SU-DHL-6 (cell line): ENCODE results near the gene GRPEL1.

Experiments
- H2AFZ ChIP-seq: fragments of 200-600 bp; sonication (generic); 2 replicates; pipeline ENCODE4 v1.6.1; 2014; ENCODE audit warnings: low read depth, mild to moderate bottlenecking, moderate library complexity, mixed read lengths, antibody characterized with exemption, low read length; ENCODE audit not compliant: severe bottlenecking
- H3F3A ChIP-seq: fragments of 200-600 bp; shearing (Covaris generic); 2 replicates; pipeline ENCODE4 v1.6.0; 2016; ENCODE audit warnings: antibody characterized with exemption, mild to moderate bottlenecking; ENCODE audit not compliant: insufficient read depth
- H3K27ac ChIP-seq: fragments of 200-600 bp; sonication (generic); 2 replicates; pipeline ENCODE4 v1.5.1; 2016; ENCODE audit warnings: low read depth, mild to moderate bottlenecking, low read length, moderate library complexity, mixed read lengths
- H3K27me3 ChIP-seq: fragments of 200-600 bp; sonication (generic), shearing (Covaris generic); 2 replicates; pipeline ENCODE4 v1.6.0; 2014; ENCODE audit warnings: mild to moderate bottlenecking, low read length
- H3K36me3 ChIP-seq: fragments of 200-600 bp; sonication (generic); 2 replicates; pipeline ENCODE4 v1.6.1; 2014; ENCODE audit warnings: mild to moderate bottlenecking, low read length, mixed read lengths
- H3K4me2 ChIP-seq: fragments of 300-600, 200-600 bp; shearing (Covaris generic), sonication (generic); 2 replicates; pipeline ENCODE4 v1.6.0; 2014; ENCODE audit warnings: low read length, low read depth, mild to moderate bottlenecking; ENCODE audit not compliant: poor library complexity, severe bottlenecking
- H3K4me3 ChIP-seq: fragments of 200-600 bp; sonication (generic); 2 replicates; pipeline ENCODE4 v1.5.1; 2014; ENCODE audit warnings: antibody characterized with exemption, low read length, mild to moderate bottlenecking, mixed read lengths; ENCODE audit not compliant: insufficient read depth, poor library complexity, severe bottlenecking
- H3K79me2 ChIP-seq: fragments of 200-600 bp; sonication (generic); 2 replicates; pipeline ENCODE4 v1.6.1; 2014; ENCODE audit warnings: mild to moderate bottlenecking, low read length, moderate library complexity; ENCODE audit not compliant: insufficient read depth
- H3K9ac ChIP-seq: fragments of 200-600 bp; sonication (generic); 2 replicates; pipeline ENCODE4 v1.7.0; 2014; ENCODE audit warnings: mild to moderate bottlenecking, low read length
- H3K9me2 ChIP-seq: fragments of 200-600 bp; sonication (generic); replicated peaks from 2 replicates; pipeline ENCODE4 v1.6.1; 2014; ENCODE audit warnings: low read length; ENCODE audit not compliant: insufficient read depth
- H3K9me3 ChIP-seq: fragments of 200-600 bp; sonication (generic); 2 replicates; pipeline ENCODE4 v1.6.1; 2014; ENCODE audit warnings: low read length, mixed read lengths; ENCODE audit not compliant: insufficient read depth
- H4K20me1 ChIP-seq: fragments of 200-600 bp; sonication (generic); 2 replicates; pipeline ENCODE4 v1.6.1; 2014; ENCODE audit warnings: low read depth, mild to moderate bottlenecking, antibody characterized with exemption, low read length, moderate library complexity, mixed read lengths
- EZH2phosphoT487 ChIP-seq: fragments of 200-600 bp; sonication (generic), shearing (Covaris generic); conservative IDR thresholded peaks from 2 replicates; pipeline ENCODE4 v1.6.1; 2018; ENCODE audit warnings: mild to moderate bottlenecking, antibody characterized with exemption, low read length, moderate library complexity, mixed read lengths
- TF ChIP-seq, protein P1 (sequence below): fragments of 200-600 bp; sonication (generic); IDR thresholded peaks from one replicate; pipeline ENCODE4 v1.5.1; 2017; ENCODE audit warnings: antibody characterized with exemption, mild to moderate bottlenecking, low read length, moderate library complexity; ENCODE audit not compliant: insufficient read depth, poor library complexity, severe bottlenecking

Gene GRPEL1

DNA sequence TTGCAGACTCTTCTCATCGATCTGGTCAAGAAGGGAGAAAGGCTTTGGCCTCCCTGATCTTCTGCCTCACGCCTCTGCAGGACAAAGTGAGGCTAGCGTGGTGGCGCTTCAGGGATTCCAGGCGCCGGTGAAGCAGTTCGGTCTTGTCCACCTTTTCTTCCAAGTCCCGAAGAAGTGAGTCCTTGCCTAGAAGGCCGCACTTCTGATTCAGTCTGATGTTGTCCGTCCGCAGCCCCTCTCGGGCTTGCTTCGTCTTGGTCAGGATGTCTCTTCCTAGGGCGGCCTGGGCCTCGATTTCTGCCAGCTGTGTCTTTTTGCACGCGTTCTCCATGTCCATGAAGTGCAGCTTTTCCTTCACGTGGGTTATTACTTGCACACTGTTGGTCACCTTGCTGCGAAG is 26.6 kb downstream of the GRPEL1 start:
- no peak overlapping the region for H3K4me3 ChIP-seq
- no peaks in the 10 kb centered on the region for H3F3A ChIP-seq
- no peaks in the 10 kb centered on the region; the same call in 1 of the 2 replicates for H4K20me1 ChIP-seq
- no peak overlapping the region for H3K27ac ChIP-seq
- H3K9me2 ChIP-seq, result no peaks in the 10 kb centered on the region
- no peaks in the 10 kb centered on the region for H3K9me3 ChIP-seq
- H3K27me3 ChIP-seq, result no peaks in the 10 kb centered on the region
- no peak overlapping the region for H2AFZ ChIP-seq
- H3K36me3 ChIP-seq, result no peaks in the 10 kb centered on the region
- peaks cover 20% of the 10 kb centered on the region; the same call in 1 of the 2 replicates for H3K79me2 ChIP-seq
- H3K9ac ChIP-seq, result no peak overlapping the region
- no peak for TF ChIP-seq EZH2phosphoT487
- TF ChIP-seq, protein P1, sequence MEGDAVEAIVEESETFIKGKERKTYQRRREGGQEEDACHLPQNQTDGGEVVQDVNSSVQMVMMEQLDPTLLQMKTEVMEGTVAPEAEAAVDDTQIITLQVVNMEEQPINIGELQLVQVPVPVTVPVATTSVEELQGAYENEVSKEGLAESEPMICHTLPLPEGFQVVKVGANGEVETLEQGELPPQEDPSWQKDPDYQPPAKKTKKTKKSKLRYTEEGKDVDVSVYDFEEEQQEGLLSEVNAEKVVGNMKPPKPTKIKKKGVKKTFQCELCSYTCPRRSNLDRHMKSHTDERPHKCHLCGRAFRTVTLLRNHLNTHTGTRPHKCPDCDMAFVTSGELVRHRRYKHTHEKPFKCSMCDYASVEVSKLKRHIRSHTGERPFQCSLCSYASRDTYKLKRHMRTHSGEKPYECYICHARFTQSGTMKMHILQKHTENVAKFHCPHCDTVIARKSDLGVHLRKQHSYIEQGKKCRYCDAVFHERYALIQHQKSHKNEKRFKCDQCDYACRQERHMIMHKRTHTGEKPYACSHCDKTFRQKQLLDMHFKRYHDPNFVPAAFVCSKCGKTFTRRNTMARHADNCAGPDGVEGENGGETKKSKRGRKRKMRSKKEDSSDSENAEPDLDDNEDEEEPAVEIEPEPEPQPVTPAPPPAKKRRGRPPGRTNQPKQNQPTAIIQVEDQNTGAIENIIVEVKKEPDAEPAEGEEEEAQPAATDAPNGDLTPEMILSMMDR, result no peak
- no peak overlapping the region for H3K4me2 ChIP-seq

DNA sequence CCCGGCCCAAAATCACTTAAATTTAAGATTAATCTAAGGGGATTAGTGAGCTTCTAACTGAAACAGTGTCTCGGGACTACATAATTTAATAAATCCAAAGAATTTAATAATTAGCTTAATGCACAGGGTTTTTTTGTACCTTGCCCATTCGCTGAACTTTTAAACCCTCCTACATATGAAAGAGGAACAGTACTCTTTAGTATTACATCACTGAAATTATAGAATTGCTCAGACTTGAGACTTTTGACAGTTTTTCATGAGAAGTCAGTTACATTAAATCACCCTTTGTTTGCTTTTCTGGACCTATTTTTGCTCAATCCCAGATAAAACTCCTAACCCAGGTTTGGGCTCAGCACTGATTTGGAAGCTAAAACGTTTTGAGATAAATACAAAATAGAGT is 27.1 kb downstream of the GRPEL1 start:
- H3F3A ChIP-seq, result no peaks in the 10 kb centered on the region
- no peak overlapping the region for H3K4me3 ChIP-seq
- H3K9me2 ChIP-seq, result no peaks in the 10 kb centered on the region
- TF ChIP-seq EZH2phosphoT487, result no peak
- TF ChIP-seq, protein P1, result no peak
- H3K4me2 ChIP-seq, result no peak overlapping the region
- no peaks in the 10 kb centered on the region for H3K36me3 ChIP-seq
- H3K27ac ChIP-seq, result no peak overlapping the region
- no peaks in the 10 kb centered on the region for H3K9me3 ChIP-seq
- no peak overlapping the region for H2AFZ ChIP-seq
- H3K9ac ChIP-seq, result no peak overlapping the region
- no peaks in the 10 kb centered on the region for H3K27me3 ChIP-seq
- no peaks in the 10 kb centered on the region; the same call in 1 of the 2 replicates for H4K20me1 ChIP-seq
- H3K79me2 ChIP-seq, result peaks cover 15% of the 10 kb centered on the region; the same call in 1 of the 2 replicates

DNA sequence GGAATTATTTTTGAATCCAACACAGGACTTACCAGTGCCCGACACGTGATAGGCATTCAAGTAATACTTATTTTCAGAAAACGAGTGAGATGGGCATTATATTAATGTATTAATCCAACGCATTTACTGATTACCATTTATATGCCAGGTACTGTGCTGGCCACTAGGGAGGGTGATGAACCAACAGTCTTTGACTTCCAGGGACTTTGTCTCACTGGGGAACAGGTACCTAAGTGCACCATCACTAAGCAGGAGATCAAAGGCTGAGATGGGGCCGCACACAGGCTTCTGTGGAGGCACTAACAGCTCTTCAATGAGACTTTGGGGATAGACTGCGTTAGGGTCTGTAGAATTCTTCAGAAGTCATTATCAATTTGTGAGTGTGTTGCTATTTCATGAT is 30.4 kb downstream of the GRPEL1 start:
- H3K9me3 ChIP-seq, result no peaks in the 10 kb centered on the region
- no peak overlapping the region for H2AFZ ChIP-seq
- H3F3A ChIP-seq, result no peaks in the 10 kb centered on the region
- H4K20me1 ChIP-seq, result no peaks in the 10 kb centered on the region
- H3K36me3 ChIP-seq, result no peaks in the 10 kb centered on the region
- H3K27me3 ChIP-seq, result no peaks in the 10 kb centered on the region
- TF ChIP-seq EZH2phosphoT487, result no peak
- TF ChIP-seq, protein P1, result no peak
- H3K79me2 ChIP-seq, result no peaks in the 10 kb centered on the region
- H3K9ac ChIP-seq, result no peak overlapping the region
- no peaks in the 10 kb centered on the region for H3K9me2 ChIP-seq
- H3K4me3 ChIP-seq, result no peak overlapping the region
- no peak overlapping the region for H3K4me2 ChIP-seq
- H3K27ac ChIP-seq, result no peak overlapping the region
